GM18867 (cell line): ENCODE measurements around the gene TRRAP.

Source experiments
- ATAC-seq: cut with Tn5 transposase; IDR thresholded peaks from one replicate; pipeline ENCODE4 v1.9.1; 2021; ENCODE audit warnings: mild to moderate bottlenecking, moderate library complexity; ENCODE audit not compliant: unreplicated experiment

The TRRAP gene

GRCh38 chr7:99021941-99022560, 143.7 kb downstream of the TRRAP start:
- no peak for ATAC-seq

GRCh38 chr7:99024066-99024465, 145.7 kb downstream of the TRRAP start:
- ATAC-seq: no peak

GRCh38 chr7:99027241-99027640, 148.9 kb downstream of the TRRAP start:
- no peak for ATAC-seq

DNA sequence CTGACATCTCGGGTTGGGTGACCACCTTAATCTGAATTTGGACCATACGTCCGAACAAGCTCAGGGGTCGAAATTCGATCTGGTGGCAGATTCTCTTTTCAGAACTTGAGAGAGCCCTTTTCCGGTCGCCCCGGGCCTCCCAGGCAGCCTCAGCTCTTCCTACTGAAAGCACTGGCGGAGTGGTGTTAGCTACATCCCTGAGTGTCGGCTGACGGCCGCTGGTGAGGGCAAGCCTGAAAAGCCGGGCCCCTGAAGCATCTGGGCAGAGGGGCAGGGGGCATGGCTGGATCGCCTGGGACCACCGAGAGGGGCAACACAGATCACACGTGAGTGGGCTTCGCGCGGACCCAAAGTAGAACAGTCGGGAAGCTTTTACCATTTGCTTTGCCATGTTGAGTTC, 149.5 kb downstream of the TRRAP start:
- no peak for ATAC-seq

- no peak for ATAC-seq
Observed at GRCh38 chr7:99028261-99028973, 150.1 kb downstream of the TRRAP start.

- no peak for ATAC-seq
Observed at GRCh38 chr7:99029466-99030435, 151.4 kb downstream of the TRRAP start.

DNA sequence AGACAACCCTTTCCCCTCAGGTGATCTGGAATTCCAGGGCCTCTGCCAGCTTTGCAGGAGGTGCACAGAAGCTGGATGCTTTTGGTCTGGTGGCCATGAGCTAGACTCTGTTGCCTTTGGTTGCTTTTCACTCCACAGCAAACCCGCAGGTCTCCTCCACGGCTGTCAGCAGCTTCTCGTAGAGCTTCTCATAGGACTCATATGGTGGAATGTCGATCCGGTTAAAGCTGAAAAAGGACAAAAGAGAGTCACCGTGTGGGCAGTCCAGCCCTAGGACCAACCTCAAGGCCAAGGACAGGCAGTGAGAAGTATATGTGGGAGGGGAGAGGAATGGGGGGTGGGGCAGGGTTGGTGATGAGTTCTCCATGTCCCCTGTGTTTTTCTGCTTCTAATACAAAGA, 152.1 kb downstream of the TRRAP start:
- no peak for ATAC-seq

GRCh38 chr7:99030951-99031350, 152.6 kb downstream of the TRRAP start:
- ATAC-seq: no peak

- ATAC-seq: no peak
Observed at GRCh38 chr7:99031496-99031895, 153.2 kb downstream of the TRRAP start.

- ATAC-seq: no peak
Observed at GRCh38 chr7:99032928-99033327, 154.6 kb downstream of the TRRAP start.

DNA sequence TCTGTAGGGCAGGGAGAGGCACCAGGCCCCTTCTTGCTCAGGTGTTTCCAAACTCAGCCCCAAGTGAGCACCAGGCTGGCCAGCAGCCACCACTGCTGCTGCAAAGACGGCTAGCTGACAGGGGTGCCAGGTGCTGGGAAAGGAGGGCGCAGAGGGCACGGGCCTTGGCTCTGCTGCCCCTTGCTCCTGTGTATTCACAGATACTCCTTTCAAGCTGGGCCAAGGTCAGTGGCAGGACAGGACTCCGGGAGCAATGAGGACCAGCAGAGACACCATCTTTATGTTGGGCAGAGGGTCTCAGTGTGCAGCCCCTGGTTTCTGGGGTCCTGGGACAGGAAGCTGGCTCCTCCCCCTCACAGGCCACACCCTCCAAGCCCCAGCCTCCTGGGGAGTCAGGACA, 155.4 kb downstream of the TRRAP start:
- ATAC-seq: no peak

DNA sequence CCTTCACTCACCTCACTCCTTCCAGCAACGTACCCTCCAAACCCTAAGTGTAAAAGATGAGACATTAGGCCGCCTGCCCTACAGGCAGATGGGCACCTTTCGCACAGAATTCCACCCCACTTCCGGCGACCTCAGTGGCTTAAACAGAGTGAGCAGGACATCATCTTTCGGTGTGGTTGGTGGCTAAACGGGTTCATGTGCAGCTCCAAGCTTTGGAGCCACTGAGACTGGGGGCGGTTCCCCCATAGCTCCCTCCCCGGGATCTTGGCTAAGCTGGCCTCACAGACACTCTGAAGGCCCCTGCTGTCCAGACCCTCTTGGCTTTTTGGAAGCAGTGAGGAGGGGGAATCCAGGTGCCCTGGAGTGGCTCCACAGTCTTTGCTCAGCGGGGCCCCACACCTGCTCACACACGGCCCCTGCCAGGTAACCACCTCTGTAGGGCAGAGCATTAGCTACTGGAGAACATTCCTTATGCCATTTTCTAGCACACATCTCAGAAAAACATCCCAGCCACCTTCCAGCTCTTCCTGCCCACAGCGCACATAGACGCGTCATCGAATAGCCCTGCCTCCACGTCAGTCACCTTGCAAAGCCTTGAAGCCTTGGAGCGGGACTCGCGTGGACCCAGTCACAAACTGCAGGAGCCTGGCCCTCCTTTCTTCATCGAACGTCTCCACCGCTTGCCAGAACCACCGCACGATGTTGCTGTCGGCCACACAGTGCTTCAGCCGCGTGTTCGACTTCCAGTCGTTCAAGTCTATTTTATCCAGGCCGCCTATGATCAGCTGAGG, 156.8 kb downstream of the TRRAP start:
- ATAC-seq: no peak

GRCh38 chr7:99035723-99036545, 157.6 kb downstream of the TRRAP start:
- ATAC-seq: no peak

GRCh38 chr7:99036546-99037111, 158.3 kb downstream of the TRRAP start:
- ATAC-seq: no peak

DNA sequence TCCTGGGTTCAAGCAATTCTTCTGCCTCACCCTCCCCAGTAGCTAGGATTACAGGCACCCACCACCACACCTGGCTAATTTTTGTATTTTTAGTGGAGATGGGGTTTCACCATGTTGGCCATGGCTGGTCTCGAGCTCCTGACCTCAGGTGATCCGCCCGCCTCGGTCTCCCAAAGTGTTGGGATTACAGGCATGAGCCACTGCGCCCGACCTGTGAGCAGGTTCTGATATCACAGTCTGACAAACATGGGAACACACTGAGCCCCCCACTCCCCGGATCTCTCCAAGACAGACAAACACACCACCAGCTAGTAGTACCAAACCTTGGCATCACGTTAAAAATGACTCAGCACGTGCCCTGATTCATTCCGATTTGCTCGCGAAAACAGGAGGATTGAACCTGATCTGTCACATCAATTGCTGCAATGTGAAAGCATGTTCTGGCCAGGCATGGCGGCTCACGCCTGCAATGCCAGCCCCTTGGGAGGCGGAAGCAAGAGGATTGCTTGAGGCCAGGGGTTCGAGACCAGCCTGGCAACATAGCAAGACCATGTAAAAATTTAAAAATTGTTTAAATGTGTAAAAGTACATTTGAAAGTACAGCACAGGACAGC, 159.1 kb downstream of the TRRAP start:
- no peak for ATAC-seq

DNA sequence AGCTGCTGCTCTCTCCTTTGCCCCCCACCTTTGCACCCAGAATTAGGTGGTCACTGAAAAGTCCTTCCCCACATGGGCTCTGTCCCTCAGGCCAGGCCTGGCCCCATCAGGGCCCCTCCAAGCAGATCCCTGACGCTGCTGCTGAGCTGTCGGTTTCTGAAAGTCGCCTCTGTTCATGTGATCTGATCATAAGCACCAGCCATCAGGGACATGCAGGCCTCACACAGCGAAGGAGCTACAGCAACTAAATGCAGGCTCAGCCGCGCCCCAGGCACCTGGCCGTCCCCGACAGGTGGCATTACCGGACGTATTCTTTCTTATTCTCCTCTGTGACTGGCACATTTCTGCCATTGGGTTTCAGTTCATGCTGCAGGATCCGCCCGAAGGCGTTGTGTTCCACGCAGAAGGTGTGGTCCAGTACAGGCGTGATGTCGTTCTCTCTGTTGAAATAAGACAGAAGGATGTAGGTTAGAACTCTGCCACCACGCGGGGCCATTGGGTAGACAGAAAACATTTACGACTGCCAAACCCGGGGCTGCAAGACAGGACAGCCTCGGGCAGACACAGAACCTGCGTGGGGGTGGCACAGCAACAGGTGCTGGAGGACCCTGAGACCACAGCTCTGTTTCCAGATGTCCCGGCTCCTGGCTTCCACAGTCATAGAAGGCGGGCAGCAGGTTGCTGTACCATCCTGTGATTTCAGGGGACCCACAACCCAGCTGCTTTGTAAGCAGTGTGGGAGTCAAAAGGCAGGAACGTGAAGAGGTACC, 159.9 kb downstream of the TRRAP start:
- no peak for ATAC-seq

GRCh38 chr7:99039384-99039891, 161.1 kb downstream of the TRRAP start:
- ATAC-seq: no peak
